ENCODE results near the gene CRABP2. TPM values are rescaled to one million over a fixed set of nuclear protein-coding genes. Genes with fewer than 3 reads are reported as not detected.

Gene CRABP2
- total and polyA plus RNA-seq, 2 of the 4 experiments (the other 2 are of a cell fraction) = 6.3 to 15.7 TPM

DNA sequence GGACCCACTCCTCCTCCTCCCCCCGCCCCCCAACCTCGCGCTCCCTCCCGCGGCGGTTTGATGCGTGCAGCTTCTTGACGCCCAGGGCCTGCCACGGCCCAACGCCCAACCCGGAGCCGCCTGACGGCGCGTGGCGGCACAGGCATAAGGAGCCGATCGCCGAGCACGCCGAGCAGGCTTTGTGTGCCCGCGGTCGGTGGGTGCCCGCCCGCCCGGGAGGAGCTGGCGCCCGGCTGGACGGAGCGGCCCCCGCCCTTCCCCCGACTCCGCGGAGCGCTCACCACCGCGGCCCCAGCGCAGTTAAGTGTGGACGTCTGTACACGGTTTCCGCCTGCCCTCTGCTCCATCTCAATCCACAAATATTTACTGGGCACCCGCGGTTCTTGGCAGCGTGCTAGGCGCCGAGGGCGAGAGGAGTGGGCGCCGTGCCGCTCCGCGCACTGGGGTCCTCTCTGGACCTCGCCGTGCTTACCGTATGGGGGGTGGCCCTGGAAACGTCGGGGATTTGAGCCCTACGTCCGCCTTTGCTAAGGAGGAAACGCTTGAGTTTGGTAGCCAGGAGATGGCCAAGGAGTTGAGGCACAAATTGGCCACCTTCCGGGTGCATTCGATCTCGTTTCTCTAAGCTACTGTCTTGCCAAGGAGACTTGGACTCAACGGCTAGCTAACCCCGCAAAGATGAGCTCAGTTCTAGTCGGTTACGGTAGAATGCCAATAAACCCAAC is 46.5 kb upstream of the CRABP2 start (continued):
- TF ChIP-seq CEBPB (IDR thresholded peaks at IDR 0.05; ENCODE audit: low read depth, low read length) = no peak
- no peak for TF ChIP-seq RAD21 (IDR thresholded peaks at IDR 0.05; ENCODE audit: low read length)
- TF ChIP-seq RFX5 (IDR thresholded peaks at IDR 0.05; ENCODE audit: low read depth, low read length) = no peak

DNA sequence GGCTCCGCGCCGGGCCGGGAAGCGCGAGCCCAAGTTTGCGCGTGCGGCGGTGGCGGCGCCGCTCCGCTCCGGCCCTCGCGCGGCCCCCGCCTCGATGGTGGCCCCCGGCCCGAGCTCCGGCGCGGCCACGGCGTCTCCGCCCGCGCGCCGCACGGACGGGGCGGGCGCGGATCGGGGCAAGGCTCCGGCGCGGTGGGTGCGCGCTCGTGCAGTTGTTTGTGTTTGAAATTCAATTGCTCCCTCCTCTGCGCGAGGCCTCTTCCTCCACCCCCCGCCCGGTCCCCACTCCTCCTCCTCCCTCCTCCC is 46.0 kb upstream of the CRABP2 start, which contains the start of gene HDGF:
Gene HDGF (minus strand): TSS at position 225 of the 306 bp plus-strand sequence. CDS start 246 bp downstream, outside the sequence.
- H2BK20ac ChIP-seq (ENCODE audit: low read depth, low read length) = 0 out of 2 replicates have a peak within 1 kb of the TSS, but pooled peaks have one; percentile 13
- POLR2A ChIA-PET (ENCODE audit: unreplicated experiment) = interaction anchor here (1.2 kb wide), 1 partner anchor 15 kb away, joined by 7 read pairs; the partner anchor contains the start of gene PRCC
- peak within 1 kb of the TSS; percentile 58 for H3K18ac ChIP-seq (ENCODE audit: low read depth, low read length)
- H3K9me1 ChIP-seq (ENCODE audit: insufficient read depth, low read length) = peaks cover 12% of the 10 kb centered on the region; the same call in 1 of the 2 replicates
- no peak for DNase-seq
- H4K91ac ChIP-seq (ENCODE audit: insufficient read depth, low read depth, low read length) = peak within 1 kb of the TSS; percentile 99
- H4K5ac ChIP-seq (ENCODE audit: low read depth, low read length) = peak within 1 kb of the TSS; percentile 77
- peak within 1 kb of the TSS; percentile 99 for H3K14ac ChIP-seq (replicated peaks; ENCODE audit: low read depth, low read length)
- peak within 1 kb of the TSS; percentile 86 for H3K4me3 ChIP-seq (ENCODE audit: insufficient read depth, low read depth, low read length)
- in situ Hi-C loops (cut with MboI; ENCODE audit: low sequenced_read_pairs) = no loop called here
- peak within 1 kb of the TSS; percentile 98 for H2BK5ac ChIP-seq (ENCODE audit: low read depth, low read length, poor library complexity, severe bottlenecking)
- no peak for ATAC-seq (ENCODE audit: low read depth)
- BruUV-seq (replicated peaks) = no TSS peak
- H3K4ac ChIP-seq (ENCODE audit: low read depth, low read length) = peak within 1 kb of the TSS; percentile 98
- peak within 1 kb of the TSS; percentile 83 for H2AK5ac ChIP-seq (ENCODE audit: low read depth, low read length)
- intact Hi-C loops (cut with micrococcal nuclease) = no loop called here
- H4K20me1 ChIP-seq (ENCODE audit: insufficient read depth, low read length) = no peaks in the 10 kb centered on the region
- peaks cover 32% of the 10 kb centered on the region for H3K4me1 ChIP-seq (ENCODE audit: control insufficient read depth, insufficient read depth, low read length)
- 0% methylated on average over 26 of the region's 48 CpGs; no CpG with 5 or more reads in 1 of the 2 experiments for WGBS, 2 experiments (ENCODE audit: extremely low coverage in 2 of 2, insufficient read length in 1 of 2)
- peak within 1 kb of the TSS; percentile 97 for H3K23ac ChIP-seq (ENCODE audit: low read depth, low read length)
- peak within 1 kb of the TSS; percentile 39; the same call in 1 of the 3 replicates for H2BK15ac ChIP-seq (ENCODE audit: low read depth, low read length)
- H3K56ac ChIP-seq (ENCODE audit: extremely low read depth, insufficient read depth, low read length) = peak within 1 kb of the TSS; percentile 81
- dilution Hi-C loops (cut with HindIII; ENCODE audit: low sequenced_read_pairs, unreplicated experiment) = no loop called here
- H3K9ac ChIP-seq (ENCODE audit: low read depth, low read length) = peak within 1 kb of the TSS; percentile 91
- peak within 1 kb of the TSS; percentile 95 for H2AFZ ChIP-seq (replicated peaks; ENCODE audit: low read length, poor library complexity)
- peak within 1 kb of the TSS; percentile 69 for H2BK120ac ChIP-seq (ENCODE audit: low read depth, low read length)
- H3K36me3 ChIP-seq (ENCODE audit: control insufficient read depth, insufficient read depth, low read length) = no peaks in the 10 kb centered on the region
- CTCF ChIA-PET = interaction anchor here (1.3 kb wide), 1 partner anchor 46 kb away, joined by 4 read pairs; the partner anchor contains the start of gene CRABP2
- no peaks in the 10 kb centered on the region for H3K27me3 ChIP-seq (ENCODE audit: control insufficient read depth, insufficient read depth, low read length)
- H3K79me1 ChIP-seq (ENCODE audit: low read depth in 1 of 2, low read length in 2 of 2) = peaks cover 10 to 53% of the 10 kb centered on the region in 2 experiments
- no peaks in the 10 kb centered on the region for H3K9me3 ChIP-seq (ENCODE audit: control insufficient read depth, insufficient read depth, low read length)
- peak within 1 kb of the TSS; percentile 95 for H3K27ac ChIP-seq (ENCODE audit: insufficient read depth, low read length)
- H3K4me2 ChIP-seq (ENCODE audit: low read depth, low read length) = peak within 1 kb of the TSS; percentile 93
- H4K8ac ChIP-seq (ENCODE audit: low read depth in 2 of 2, low read length in 2 of 2) = peak within 1 kb of the TSS; percentile 93 to 96
- peak within 1 kb of the TSS; percentile 100 for H2AK9ac ChIP-seq (replicated peaks; ENCODE audit: low read depth, low read length, poor library complexity)
- no peak for TF ChIP-seq ELK1 (IDR thresholded peaks at IDR 0.05; ENCODE audit: borderline replicate concordance, low read depth, low read length)
- no peak for TF ChIP-seq BHLHE40 (IDR thresholded peaks at IDR 0.05; ENCODE audit: low read depth, low read length)
- no peak for TF ChIP-seq RAD21 (IDR thresholded peaks at IDR 0.05; ENCODE audit: low read length)
- TF ChIP-seq POLR2A (IDR thresholded peaks at IDR 0.05; ENCODE audit: low read depth, low read length) = no peak
- TF ChIP-seq NFE2L2 (IDR thresholded peaks at IDR 0.05; ENCODE audit: low read depth, low read length) = no peak
- no peak for TF ChIP-seq USF2 (IDR thresholded peaks at IDR 0.05; ENCODE audit: low read depth, low read length)
- TF ChIP-seq MXI1 (IDR thresholded peaks at IDR 0.05; ENCODE audit: borderline replicate concordance, low read depth, low read length) = no peak
- no peak for TF ChIP-seq CEBPB (IDR thresholded peaks at IDR 0.05; ENCODE audit: low read depth, low read length)
- TF ChIP-seq CHD1 (IDR thresholded peaks at IDR 0.05; ENCODE audit: low read depth, low read length) = no peak
- no peak for TF ChIP-seq FOS (IDR thresholded peaks at IDR 0.05; ENCODE audit: low read depth, low read length)
- TF ChIP-seq CTCF (conservative IDR thresholded peaks at IDR 0.05; ENCODE audit: low read depth, low read length) = no peak
- TF ChIP-seq RCOR1 (IDR thresholded peaks at IDR 0.05; ENCODE audit: insufficient replicate concordance, low read length) = no peak
